ENCODE results near the gene SRL. TPM values are rescaled to one million over a fixed set of nuclear protein-coding genes. Genes with fewer than 3 reads are reported as not detected.
A peak's percentile ranks its signal among the peaks of the same experiment; 100 is the strongest.
"Not testable (repeated sequence)": the region's sequence is repeated elsewhere in the genome, so short reads cannot be mapped to it uniquely, and the experiment has no call there.

SRL gene
- polyA plus RNA-seq, 3 donors = 1.1 to 1.6 (median 1.2) TPM

DNA sequence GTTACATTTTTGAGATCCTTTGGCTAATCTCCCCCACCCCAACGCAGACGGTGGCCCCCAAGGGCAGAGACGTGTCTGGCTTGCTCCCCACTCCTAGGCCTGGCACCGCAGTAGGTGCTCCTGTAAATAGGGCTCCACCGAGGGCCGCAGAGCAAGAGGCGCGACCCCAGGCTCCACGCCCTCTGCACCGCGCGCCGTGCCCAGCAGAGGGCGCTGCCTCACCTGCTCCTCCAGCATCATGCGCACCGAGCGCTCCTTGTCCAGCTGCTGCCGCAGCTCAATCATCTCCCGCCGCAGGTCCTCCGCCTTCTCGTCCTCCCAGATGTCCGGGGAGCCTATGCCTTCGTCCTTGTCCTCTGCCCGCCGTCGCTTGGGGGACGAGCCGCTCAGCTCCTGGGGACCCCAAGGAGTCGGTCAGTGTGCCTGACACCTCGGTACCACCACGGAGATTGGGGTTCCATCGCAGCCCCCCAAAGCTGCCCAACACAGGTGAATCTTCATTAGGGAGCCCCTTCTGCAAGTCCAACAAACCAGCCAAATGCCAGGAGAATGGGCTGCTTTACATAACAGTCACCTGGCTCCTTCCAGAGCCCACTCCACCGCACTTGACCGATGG is 19.8 kb upstream of the SRL start:
- no peak for DNase-seq

DNA sequence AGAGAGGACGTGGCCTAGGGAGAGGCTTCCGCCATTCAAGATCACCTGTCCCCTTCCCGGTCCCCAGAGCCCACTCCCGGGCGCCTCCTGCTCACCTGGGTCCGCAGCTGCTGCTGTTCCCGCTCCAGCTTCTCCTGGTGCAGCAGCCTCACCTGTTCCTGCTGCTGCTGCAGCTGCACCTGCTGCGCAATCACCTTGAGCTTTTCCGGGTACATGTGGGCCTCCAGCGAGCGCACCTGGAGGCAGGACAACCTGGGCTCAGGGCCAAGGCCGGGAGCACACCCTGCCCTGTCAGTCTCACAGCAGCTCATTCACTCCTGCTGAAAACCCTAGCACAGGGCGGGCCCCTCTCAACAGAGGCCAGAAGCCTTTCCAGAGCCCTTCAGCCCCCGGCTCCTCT is 18.5 kb upstream of the SRL start:
- no peak for DNase-seq

DNA sequence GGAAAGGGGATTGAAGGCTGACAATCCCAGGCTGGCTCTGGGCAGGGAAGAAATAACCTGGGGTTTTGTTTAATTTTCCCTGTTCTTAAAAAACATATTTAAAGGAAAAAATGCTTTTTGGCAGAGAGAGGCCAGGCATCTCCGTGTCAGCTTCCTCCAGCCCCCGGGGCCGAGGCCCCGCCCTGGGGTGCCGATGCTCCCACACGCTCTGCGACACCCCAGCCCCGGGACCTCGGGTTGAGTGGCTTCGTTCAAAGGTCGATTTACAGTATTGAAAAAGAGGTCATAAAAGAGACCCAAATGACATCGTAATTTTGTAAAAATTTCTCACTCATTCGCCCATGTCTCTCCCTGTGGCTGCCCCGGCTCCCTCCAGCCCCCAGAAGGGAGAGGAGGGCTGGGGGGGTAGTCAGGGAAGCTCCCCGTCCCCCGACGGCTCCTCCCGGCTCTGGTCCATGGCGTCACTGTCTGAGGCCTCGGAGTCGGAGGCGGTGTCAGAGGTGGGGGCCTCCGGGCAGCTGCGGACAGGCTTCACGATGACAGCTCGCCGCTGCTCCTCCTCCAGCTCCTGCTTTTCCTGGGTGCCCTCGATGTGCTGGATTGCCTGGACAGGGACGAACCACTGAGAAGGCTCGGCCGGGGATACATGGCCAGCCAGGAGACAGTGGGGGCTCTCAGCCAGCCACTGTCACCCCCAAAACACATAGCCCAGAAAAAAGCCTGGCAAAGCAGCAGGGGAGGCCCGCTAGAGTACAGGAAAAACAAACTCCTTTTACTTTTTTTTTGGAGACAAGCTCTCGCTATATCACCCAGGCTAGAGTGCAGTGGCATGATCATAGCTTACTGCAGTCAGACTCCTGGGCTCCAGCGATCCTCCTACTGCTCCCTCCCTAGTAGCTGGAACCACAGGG is 16.0 kb upstream of the SRL start:
- DNase-seq = no peak

DNA sequence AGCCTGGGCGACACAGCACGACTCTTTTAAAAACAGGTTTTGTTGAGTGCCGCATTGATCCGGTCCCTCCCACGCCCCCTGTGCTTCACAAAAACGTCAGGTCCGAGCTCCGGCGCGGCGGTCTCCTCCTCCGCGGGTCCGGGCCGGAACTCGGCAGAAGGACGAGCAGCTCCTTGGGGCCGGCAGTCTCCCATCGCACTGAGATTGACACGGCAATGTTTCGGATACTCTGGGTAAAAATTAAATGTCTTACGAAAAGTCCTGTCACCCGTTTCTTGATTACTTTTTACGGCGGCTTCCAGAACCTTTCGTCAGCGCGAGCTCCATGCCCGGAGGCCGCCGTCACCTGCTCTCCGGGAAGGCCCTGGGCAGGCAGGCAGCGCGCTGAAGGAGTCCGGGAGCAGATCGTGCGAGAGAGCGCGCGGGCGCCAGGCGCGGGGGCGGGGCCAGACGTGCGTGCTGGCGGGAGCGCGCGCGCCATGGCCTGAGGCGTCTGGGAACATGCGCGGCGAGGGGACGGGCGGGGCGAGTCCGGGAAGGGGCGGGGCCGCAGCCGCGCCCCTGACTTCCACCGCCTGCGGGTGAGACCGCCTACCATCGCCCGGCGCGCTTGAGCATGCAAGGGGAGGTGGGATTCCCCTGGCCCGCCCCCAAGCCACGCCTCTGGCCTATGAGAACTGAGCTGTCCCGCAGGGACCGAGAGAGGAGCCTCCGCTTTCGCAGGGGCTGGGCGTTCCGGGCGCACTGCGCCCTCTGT is 11.7 kb upstream of the SRL start:
- DNase-seq = peak; percentile 99

DNA sequence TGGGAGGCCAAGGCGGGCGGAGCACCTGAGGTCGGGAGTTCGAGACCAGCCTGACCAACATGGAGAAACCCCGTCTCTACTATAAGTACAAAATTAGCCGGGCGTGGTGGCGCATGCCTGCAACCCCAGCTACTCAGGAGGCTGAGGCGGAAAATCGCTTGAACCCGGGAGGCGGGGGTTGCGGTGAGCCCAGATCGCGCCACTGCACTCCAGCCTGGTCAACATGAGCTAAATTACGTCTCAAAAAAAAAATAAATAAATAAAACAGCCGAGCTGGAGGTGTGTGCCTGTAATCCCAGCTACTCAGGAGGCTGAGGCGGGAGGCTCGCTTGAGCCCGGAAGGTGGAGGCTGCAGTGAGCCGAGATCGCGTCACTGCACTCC is 11.1 kb upstream of the SRL start:
- not testable (repeated sequence) for DNase-seq

DNA sequence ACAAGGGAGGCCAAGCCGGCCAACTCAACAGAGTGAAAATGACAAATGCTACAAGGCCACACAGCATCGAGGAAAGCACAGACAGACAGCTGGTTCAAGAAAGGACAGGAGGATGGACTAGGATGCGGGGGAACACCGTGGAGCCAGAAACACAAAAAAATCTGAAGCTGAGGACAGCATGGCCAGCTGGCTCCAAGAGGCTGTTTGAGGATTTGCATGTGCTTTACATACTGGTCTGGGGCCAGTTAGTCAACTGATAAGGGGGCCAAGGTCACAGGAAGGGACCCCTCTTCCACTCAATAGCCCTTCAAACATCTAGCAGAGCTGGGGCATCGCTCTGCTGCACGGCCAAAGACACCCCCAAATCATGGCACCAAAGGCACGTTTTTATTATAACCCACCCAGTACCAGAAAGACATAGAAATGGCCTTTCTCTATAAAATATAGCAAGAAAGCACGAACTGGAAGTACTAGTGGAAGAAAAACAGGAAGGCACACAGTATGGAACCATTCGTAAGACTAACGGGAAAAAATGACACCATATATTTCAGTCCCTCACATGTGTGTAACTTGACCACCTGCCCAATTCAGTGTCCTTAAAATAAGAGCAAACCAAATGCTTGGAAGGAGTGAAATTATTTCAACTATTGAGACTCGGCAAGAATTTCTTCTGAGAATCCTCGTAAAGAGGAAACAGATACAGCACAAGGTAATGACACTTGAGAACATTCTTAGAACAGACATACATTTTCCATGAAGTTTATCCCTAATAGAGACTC is 7.8 kb upstream of the SRL start:
- DNase-seq = no peak

DNA sequence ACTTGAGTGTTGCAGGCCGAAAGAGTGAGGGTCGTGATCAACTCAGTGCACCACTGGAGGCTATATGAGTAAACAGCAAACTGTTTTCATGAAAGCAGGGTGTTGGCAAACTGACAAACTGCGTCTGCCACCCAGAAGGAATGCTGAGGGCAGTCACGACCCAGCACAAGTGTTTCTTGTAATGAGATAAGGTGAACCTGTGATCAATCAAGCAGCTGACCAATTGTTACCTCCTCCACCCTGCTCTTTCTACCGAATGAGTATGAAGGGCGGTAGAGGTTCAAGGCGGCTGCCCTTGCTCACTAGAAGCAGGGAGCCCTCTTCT is 5.5 kb upstream of the SRL start:
- no peak for DNase-seq

DNA sequence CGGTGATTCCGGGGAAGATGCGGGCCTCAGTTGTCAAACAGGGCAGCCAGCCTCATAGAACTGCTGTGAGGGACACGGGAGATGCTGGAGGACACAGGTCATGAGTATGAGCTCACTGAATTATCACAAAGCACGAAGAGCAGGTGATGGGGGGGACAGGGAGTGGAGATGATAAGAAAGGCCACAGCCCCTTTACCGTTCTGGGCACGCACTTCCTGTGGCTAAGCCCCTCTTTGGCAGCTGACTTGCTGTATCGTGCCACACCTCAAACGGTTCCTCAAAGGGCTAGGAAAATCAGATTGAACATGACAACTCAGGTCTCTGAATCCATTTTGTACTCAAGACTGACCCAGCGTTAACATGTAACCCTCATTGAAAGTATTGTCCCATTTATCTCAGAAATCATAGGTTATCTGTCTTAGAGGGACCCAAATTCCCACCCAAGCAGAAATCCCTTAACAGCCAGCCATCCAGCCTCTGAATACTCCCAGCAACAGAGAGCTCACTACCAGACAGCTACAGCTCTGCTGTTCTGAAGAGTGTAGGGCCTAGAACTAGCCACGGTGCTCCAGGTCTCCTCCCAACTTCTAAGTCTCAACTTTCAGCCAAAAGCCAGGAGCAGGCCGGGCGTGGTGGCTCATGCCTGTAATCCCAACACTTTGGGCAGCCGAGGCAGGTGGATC is 5.0 kb upstream of the SRL start:
- DNase-seq = no peak

DNA sequence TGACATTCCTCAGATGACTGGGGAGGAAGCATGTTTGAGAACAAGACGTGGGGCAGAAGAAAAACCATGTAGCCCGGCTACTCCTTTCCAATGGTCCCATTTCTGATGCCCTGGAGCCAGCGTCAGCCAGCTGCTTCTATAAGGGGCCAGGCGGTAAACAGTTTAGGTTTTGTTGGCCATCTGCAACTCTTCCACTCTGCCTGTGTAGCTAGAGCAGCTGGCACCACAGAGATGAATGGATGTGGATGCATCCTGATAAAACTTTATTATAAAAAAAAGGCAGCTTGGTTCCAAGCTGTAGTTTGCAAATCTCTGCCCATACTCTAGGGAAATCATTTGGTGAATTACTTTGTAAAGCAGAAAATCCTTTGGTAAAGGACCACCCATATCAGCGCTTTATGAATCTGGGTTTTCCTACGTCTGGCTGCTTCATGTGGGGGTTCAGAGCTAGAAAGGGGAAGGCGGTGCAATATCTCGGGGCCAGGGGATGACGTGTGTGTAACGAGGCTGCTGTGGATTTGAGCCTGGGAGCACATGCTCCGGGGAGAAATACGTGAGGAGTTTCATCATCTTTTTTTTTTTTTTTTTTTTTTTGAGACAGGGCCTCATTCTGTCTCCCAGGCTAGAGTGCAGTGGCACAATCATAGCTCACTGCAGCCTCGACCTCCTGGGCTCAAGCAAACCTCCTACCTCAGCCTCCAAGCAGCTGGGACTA is 3.4 kb upstream of the SRL start:
- no peak for DNase-seq

DNA sequence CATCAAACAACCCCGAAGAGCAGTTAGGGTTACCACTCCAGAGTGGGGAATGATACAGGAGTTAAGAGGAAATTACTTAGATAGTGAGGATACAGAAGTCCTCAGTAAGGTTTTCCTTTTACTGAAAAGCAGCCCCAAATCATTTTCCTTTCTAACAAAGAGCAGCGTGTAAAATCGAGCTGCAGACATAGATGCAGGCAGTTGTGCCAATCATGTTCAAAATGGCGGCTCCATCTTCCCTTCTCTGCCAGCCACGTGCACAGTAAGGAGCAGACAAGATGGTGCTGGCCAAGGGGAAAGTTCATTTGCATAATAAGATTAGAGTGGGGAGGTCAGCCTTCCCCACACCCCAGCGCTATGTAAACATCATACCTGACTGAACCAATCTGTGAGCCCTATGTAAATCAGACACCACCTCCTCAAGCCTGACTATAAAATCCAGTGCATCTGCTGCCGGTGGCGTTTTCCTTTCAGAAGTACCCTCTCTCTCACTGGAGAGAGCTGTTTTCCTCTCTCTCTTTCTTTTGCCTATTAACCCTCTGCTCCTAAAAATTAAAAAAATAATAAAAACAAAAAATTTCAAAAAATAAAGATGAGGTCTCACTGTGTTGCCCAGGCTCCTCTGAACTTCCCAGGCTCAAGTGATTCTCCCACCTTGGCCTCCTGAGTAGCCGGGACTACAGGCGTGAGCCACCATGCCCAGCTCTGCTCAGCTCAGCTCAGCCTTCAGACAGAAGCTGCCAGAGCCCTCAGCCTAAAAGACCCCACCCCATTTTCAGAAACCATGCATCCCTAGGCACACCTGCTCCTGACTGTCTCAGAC is 2.6 kb upstream of the SRL start:
- DNase-seq = peak; percentile 47

DNA sequence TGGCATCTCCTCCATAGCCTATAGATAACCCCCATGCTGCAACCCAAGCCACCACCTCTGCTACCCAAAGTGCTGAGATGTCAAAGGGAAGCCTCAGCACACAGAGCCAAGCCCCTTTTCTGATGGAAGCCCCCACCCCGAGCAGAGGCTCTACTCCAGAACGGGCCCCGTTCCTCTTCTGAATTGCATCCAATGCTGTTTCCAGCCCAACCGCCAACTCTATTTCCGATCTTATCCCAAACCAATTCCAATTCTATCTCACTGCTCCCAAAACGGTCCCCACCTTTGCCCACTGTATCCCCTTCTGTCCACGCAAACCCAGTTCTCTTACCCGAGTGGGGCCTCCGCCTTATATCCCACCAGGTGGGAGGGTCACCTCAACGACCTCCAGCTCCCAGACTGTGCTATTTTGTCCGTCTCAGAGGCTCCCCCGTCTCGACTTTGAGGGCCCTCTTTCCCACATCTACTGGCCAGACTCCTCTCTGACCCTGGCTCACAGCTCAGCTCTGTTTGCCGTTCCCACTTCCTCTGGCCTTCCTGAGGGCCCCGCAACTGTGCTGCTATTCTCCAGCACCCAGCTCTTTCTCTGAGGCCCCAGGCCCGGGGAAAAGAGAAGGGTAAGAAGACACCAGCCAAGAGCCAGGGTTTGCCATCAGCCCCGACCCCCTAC is 487 bp downstream of the SRL start:
- no peak for DNase-seq

DNA sequence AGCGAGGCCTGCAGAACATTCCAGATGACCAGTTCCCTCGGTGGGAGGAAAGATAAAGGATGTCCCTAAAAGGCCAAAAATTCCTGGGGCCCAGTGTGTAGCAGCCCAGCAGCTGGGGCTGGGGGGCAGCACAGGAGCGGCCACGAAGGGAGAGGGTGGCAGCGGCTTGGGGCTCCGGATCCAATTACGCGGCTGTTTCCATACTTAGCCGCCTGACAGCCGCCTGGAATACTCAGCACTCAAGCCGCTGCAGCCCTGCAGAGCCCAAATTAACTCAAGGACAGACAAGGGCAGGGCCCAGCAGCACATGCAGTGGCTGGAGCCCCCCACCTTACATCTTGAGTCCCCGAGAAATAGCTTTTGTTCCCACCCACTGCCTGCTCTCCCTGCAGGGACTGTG is 1.3 kb downstream of the SRL start:
- DNase-seq = no peak

DNA sequence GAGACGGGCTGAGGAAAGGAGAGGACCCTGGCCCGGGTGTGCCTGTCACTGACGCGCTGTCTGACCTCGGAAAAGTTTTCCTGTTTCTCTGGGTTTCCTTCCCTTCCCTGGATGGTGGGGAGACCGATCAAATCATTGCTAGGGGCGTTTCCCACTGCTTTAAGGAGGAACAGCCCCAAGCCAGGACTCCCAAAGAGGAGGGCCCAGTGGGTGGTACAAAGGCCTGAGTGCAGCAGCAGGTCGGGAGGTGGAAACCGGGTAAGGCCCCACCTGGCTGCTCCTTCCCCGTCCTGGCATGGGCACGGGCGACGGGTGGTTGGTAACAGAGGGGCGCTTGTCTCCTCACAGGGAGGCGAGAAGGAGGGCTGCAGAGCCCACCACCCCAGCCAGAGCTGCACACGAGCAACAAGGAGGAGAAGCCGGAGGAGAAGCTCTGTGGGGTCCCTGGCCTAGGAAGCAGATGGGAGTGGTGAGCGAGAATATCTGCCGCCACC is 2.2 kb downstream of the SRL start:
- DNase-seq = no peak

DNA sequence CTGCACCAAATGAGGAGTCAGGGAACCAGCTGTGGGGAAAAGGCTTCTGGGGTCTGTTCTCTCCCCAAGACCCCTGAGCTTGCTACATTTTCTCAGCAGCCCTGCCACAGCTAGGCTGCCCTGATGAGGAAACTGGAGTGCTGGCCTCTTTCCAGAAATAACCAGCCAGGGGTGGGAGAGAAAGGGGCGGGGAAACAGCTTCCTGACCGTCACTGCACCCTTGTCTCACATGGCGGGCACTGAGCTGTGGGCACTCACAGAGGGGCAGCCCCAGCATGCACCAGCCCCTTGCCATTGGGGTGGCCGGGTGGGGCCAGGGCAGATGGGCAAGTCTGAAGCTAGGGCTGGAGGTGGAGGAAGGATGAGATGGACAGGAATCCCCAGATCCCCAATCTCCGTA is 2.9 kb downstream of the SRL start:
- DNase-seq = no peak

DNA sequence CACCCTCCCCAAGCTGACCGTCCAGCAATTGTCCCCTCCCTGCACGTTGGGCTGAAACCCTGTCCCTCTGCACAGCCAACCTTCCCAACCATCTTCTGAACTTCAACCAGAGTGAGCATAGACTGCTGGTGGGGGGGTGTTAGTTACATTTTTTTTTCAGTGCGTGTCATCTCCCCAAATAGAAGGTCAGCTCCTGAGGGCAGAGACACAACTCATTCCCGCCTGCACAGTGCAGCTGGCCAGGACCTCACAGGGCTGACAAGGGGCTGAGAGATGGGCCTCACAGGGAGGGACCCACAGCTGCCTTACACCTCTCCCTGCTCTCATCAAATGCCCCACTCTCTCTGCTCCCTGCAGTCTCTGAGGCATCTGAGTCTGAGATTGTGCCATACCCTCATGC is 8.4 kb downstream of the SRL start:
- DNase-seq = no peak

DNA sequence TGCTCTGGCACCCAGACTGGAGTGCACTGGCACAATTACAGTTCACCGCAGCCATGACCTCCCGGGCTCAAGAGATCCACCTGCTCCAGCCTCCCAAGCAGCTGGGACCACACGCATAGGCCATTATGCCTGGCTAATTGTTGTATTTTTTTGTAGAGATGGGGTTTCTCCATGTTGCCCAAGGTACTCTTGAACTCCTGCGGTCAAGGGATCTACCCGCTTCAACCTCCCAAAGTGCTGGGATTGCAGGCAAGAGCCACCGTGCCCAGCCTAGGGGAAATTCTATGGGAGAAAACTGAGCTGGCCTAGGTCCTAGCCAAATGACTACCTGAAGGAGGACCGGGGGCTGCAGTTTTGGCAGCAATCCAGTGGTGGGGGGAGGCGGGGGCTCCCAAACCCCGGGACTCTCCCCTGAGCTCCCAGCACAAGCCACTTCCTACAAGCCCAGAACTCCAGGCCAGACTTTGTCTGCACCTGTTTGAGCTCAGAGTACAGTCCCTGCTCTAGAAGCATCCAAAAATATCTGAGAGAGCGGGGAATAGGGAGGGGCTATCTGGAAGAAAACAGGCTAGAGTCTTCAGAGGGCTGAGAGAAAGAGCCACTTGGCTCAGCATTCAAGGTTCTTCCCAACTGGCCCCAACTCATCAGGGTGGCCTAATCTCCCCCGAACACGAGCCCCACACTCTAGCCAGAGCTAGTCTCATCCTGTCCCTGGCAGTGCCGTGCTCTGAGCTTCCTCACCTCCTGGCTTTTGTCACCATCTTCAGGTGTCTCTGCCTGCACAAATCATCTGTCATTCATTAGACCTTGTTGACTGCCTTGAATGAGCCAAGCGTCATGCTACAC is 9.1 kb downstream of the SRL start:
- DNase-seq = no peak

DNA sequence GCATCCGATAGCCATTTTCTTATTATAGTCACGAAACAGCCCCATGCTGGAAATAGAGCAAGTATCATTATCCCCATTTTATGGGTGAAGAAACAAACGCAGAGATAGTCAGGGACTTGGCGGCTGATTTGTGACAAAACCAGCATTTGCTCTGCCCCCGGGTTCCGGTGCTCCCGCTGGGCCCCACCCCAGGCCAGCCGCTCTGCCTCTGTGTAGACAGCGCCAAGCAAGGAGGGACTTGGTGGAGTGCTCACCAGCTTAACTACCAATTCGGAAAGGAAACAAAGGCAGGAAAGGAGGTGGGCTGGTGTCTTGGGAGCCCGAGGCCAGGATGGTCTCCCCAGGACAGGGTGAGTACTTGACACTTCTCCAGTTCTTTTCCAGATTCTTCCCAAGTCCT is 10.0 kb downstream of the SRL start:
- DNase-seq = no peak

DNA sequence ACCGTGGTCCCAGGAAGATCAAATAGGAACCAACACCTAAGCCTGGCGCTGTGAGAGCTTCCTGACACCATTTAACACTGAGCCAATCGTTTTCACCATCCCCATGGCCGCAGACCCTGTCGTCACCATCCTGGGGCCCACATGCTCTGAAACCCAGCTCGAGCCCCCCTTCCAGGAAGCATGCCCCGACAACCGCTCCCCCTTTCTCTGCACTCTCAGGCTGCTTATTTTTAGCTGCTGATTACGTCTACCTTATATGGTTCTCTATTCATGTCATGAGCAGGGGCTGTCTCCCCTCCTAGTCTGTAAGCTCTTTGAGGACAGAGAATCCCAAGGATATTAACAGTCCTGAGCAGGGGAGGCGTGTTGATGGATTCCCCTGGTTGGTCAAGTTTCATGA is 10.5 kb downstream of the SRL start:
- DNase-seq = no peak

DNA sequence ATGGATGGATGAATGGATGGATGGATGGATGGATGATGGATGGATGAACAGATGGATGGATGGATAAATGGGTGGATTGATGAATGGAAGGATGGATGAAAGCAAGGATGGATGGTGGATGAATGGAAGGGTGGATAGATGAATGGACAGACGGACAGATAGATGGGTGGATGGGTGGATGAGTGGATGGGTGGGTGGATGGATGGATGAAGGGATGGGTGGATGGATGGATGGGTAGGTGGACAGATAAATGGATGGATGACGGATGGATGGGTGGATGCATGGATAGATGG is 14.9 kb downstream of the SRL start:
- no peak for DNase-seq

Measured in renal pelvis (tissue), 4 donors.